ENCODE results near the gene DERL2.

DERL2 gene

DNA sequence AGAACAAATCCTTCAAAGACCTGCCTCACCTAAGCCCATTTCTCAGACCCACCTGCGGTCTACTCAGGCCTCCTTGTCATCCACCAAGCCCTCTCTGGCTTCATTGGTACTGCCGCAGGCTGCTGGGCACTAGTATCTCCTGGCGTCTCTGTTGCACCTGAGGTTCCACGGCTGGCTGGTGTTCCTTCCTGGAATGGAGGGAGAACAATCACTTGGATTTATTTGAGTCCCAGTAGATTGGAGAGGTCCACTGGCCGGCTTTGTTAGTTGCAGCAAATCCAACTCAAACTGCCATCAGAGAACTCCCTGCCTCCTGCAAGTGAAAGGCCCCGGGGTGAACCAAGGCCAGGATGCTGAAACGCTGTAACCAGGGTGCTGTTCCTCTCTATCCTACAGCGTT is 15.7 kb upstream of the DERL2 start:
- DNase-seq (ENCODE audit: low read depth, low spot score): no peak

DNA sequence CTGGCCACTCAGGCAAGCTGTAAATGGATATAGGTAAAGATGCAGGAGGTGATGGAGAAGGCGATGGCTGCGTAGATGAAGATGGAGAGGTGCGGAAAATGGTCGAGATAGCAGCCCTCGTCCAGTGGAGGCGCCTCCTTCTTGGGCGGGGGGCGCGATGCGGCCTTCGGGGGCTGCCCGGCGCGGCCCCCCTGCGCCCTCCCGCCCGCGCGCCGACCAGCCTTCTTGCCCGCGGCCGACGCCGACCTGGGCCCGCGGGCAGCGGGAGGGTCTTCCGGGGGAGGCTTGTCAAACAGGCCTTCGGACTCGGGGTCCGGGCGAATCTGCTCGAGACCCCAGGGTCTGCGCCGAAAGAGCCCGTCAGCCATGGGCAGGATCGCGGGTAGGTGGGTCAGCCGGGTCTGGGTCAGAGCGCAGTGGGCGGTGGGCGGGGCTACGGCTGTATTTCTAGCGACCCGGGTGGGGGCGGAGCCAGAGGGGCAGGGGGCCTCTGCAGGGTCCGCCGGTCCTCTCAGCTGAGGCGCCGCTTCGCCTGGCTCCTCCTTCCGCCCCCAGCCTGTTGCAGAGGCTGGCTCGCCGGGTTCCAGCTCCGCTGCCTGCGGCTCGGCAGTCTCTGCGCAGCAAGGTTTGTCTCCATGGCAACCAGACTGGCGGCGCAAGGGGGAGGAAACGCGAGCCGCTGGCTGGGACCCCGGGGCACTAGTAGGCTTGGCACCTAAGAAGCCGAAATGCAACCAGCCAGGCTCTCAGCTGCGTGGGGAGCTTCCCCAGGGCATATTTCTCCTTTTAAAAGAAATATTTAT is 14.8 kb upstream of the DERL2 start:
- peak; percentile 31 for DNase-seq (ENCODE audit: low read depth, low spot score)

- no peak for DNase-seq (ENCODE audit: low read depth, low spot score)
Measured at GRCh38 chr17:5500247-5500588, 14.2 kb upstream of the DERL2 start.

GRCh38 chr17:5499476-5500231 is 13.7 kb upstream of the DERL2 start:
- DNase-seq (ENCODE audit: low read depth, low spot score): no peak

GRCh38 chr17:5492970-5493369 is 7.0 kb upstream of the DERL2 start:
- no peak for DNase-seq (ENCODE audit: low read depth, low spot score)

GRCh38 chr17:5488752-5489151 is 2.8 kb upstream of the DERL2 start:
- no peak for DNase-seq (ENCODE audit: low read depth, low spot score)

GRCh38 chr17:5486206-5487124 is 487 bp upstream of the DERL2 start, which contains the start of gene MIS12:
Gene MIS12, plus strand, starts transcription at chr17:5486566. Its CDS starts 2,297 bp downstream, at chr17:5488863.
- peak; percentile 93 for DNase-seq (ENCODE audit: low read depth, low spot score)

DNA sequence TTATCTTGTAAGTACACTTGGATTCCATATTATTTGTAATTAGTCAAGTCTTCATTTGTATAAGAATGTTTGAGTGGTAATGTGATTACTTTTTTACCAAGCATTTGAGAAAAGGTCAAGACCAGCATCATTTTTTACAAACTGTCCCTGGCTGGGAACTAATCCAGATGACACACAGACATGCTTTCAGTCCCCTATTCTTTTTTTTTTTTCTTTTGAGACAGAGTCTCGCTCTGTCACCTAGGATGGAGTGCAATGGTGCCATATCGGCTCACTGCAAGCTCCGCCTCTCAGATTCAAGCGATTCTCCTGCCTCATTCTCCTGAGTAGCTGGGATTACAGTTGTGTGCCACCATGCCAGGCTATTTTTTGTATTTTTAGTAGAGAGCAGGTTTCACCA is 4.5 kb downstream of the DERL2 start:
- no peak for DNase-seq (ENCODE audit: low read depth, low spot score)

DNA sequence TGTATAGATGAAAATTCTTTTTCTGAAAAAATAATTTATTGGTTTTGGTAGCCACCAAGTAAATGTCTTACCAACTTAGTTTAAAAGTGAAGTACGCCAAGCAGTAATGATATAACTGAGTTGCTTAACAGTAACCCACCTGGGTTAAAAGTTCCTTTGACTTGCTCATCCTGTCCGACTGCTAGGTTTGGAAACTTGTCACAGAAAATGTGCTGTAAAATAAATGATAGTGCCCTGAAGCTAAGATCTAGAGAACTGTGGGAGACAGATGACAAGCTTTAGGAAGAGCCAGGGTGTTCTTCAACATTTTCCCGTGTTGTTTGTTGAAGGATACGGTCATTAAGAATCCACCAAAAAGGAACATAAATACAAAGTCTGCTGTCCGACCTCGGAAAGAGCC is 5.0 kb downstream of the DERL2 start:
- DNase-seq (ENCODE audit: low read depth, low spot score): no peak

- DNase-seq (ENCODE audit: low read depth, low spot score): no peak
Measured at GRCh38 chr17:5478992-5479391, 7.0 kb downstream of the DERL2 start.

GRCh38 chr17:5473906-5474305 is 12.1 kb downstream of the DERL2 start:
- no peak for DNase-seq (ENCODE audit: low read depth, low spot score)

DNA sequence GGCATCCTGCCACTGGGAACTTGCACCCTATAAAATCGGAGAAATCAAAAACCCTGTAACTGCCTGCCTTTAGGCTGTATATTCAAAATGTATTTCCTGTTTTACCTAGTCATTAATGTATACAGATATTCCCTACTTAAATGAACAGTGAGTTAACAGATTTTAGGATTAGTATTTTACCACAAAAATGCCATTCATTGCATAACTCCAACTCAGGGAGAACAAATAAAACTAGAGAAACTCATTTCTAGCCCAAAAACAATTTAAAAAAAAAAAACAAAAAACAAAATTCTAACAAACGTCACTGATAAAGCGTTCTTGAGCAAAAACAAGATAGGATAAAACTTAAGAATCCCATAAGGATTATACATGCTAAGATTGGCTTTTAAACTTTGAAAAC is 13.5 kb downstream of the DERL2 start:
- no peak for DNase-seq (ENCODE audit: low read depth, low spot score)

- no peak for DNase-seq (ENCODE audit: low read depth, low spot score)
Measured at GRCh38 chr17:5468075-5468473, 17.9 kb downstream of the DERL2 start.

DNA sequence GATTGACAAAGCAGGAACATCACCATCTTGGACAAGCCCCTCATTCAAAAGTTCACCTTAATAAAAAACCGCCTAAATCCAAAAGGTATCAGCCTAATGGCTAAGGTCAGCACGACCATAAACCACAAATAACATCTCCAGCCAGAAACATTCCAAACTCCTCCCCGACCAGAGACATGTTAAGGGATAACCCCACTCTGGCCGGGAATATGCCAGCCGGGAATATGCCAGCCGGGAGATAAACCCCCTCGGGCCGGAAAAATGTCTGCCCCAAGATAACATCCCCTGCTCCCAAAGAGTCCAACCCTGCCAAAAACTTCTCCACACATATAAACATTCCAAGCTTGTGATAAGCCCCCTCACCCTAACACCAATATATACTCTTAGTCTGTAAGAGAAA is 18.6 kb downstream of the DERL2 start:
- no peak for DNase-seq (ENCODE audit: low read depth, low spot score)

GRCh38 chr17:5466295-5466694 is 19.7 kb downstream of the DERL2 start:
- no peak for DNase-seq (ENCODE audit: low read depth, low spot score)

DNA sequence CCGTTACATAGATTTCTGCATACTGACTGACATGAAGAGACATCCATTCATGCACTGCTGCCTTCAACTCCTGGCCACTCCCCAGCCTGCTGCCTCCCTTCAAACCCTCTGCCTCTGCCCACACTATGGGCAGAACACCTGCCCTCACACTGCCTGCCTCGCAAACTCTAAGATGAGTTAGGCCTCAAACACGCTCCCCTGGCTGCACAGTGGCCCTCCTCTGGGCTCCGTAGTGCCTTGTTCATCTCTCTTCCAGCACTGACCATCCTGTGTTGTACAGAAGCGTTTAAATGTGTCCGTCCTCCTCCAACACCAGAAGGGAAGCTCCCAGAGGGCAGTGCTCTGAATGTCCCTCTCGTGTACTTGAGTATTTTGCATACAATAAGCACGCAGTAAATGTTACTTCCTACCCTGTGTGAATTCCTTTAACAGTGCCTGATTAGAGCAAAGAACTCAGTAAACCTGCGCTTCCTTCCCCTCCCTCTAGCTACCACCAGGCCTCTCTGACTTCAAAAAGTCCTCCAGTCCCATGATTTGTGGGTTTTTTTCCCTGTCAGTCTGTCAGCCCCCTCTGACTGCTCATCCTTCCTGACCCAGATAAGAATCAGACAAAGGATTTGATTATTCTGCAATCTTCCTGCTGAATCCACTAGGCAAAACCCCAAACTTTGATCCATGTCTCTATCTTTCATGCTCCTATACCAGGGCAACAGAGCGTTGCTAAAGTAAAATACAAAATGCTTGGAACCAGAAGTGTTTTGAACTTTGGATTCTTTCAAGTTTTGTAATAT is 21.1 kb downstream of the DERL2 start:
- DNase-seq (ENCODE audit: low read depth, low spot score): no peak

- no peak for DNase-seq (ENCODE audit: low read depth, low spot score)
Measured at GRCh38 chr17:5446786-5447185, 39.2 kb downstream of the DERL2 start.

- DNase-seq (ENCODE audit: low read depth, low spot score): no peak
Measured at GRCh38 chr17:5444209-5444608, 41.8 kb downstream of the DERL2 start.

DNA sequence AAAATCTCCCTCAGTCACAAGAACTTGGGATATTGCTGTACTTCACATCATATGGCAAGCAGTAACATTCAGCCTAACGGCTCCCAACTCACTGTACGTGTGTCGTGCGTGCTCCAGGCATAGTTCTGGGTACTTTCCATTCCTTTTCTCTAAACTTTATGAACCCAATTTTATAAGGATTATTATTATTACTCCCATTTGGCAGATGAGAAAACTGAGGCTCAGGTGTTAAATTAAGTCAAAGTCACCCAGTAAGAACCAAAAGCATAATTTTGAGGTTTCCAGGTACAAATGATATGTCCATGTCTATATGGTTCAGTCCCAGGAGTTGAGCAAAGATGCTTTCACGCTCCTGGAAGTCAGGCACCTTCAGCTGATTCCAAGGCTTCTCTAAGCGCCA is 42.2 kb downstream of the DERL2 start:
- DNase-seq (ENCODE audit: low read depth, low spot score): no peak

- no peak for DNase-seq (ENCODE audit: low read depth, low spot score)
Measured at GRCh38 chr17:5439446-5439764, 46.6 kb downstream of the DERL2 start.

- DNase-seq (ENCODE audit: low read depth, low spot score): peak; percentile 81
Measured at GRCh38 chr17:5438716-5439445, 47.1 kb downstream of the DERL2 start, which contains the start of gene C1QBP. Gene C1QBP, minus strand, starts transcription at chr17:5439155. Its CDS starts 82 bp downstream, at chr17:5439073.

Measured in activated naive CD8-positive, alpha-beta T cell treated with anti-CD3 and anti-CD28 coated beads, Interleukin-2, amount 50 U/mL, for 16 hours (primary cell).